SK-N-SH (cell line): ENCODE data around the gene ANKRD34A. TPM values are rescaled to one million over a fixed set of nuclear protein-coding genes. Genes with fewer than 3 reads are reported as not detected.

Experiments used
- CTCF ChIA-PET: fragments of 300-600, 350-600 bp; formaldehyde crosslinking; extraction: SDS; loops from one replicate; lab custom pipeline; 2021; lab: Yijun Ruan, JAX
- POLR2A ChIA-PET: fragments of 350-600 bp; sonication (Branson Sonifier 250); formaldehyde crosslinking; extraction: SDS; loops from one replicate; lab custom pipeline; 2020; ENCODE audit warnings: antibody characterized with exemption, inconsistent platforms; lab: Yijun Ruan, JAX
- DNase-seq: peaks from one replicate; pipeline ENCODE4 v3.0.0; 2012
- H2AFZ ChIP-seq: fragments of 200-600 bp; sonication (generic); 2 replicates; pipeline ENCODE4 v1.8.1; 2016; ENCODE audit warnings: antibody characterized with exemption, mild to moderate bottlenecking, low read depth
- H3F3A ChIP-seq: fragments of 200-600 bp; sonication (generic); replicated peaks from 2 replicates; pipeline ENCODE3; 2016; ENCODE audit warnings: antibody characterized with exemption, mild to moderate bottlenecking; ENCODE audit not compliant: insufficient read depth
- H3K27ac ChIP-seq, 2 experiments: fragments of 200-500 bp in 1 of 2; fragments of 200-600 bp in 1 of 2; sonication (Bioruptor generic) in 1 of 2; sonication (generic), shearing (Covaris generic) in 1 of 2; 2 replicates each; pipeline versions ENCODE4 v1.5.1 to v1.6.1; 2014 to 2016; ENCODE audit warnings: low read depth in 2 of 2, inconsistent platforms in 1 of 2, low read length in 1 of 2, mild to moderate bottlenecking in 1 of 2, mixed read lengths in 1 of 2
- H3K27me3 ChIP-seq: fragments of 200-600 bp; sonication (generic), shearing (Covaris generic); 2 replicates; pipeline ENCODE4 v1.6.1; 2016; ENCODE audit warnings: mixed run types; ENCODE audit not compliant: insufficient read depth
- H3K36me3 ChIP-seq, 2 experiments: fragments of 200-500 bp in 1 of 2; fragments of 200-600 bp in 1 of 2; sonication (Bioruptor generic) in 1 of 2; sonication (generic) in 1 of 2; replicated peaks in 1 of 2; 2 replicates each; pipeline versions ENCODE3 to v1.5.1; 2014 to 2016; ENCODE audit warnings: low read length in 1 of 2, mild to moderate bottlenecking in 1 of 2; ENCODE audit not compliant: insufficient read depth in 2 of 2, control insufficient read depth in 1 of 2
- H3K4me1 ChIP-seq, 2 experiments: fragments of 200-500 bp in 1 of 2; fragments of 200-600 bp in 1 of 2; sonication (Bioruptor generic) in 1 of 2; sonication (generic), shearing (Covaris generic) in 1 of 2; 2 replicates each; pipeline versions ENCODE4 v1.5.1 to v1.6.1; 2014 to 2016; ENCODE audit warnings: low read depth in 1 of 2, low read length in 1 of 2, mixed run types in 1 of 2; ENCODE audit not compliant: insufficient read depth in 2 of 2, control insufficient read depth in 1 of 2
- H3K4me2 ChIP-seq: fragments of 200-600 bp; sonication (generic), shearing (Covaris generic); 2 replicates; pipeline ENCODE4 v1.6.1; 2017; ENCODE audit warnings: mixed run types
- H3K4me3 ChIP-seq, 2 experiments: fragments of 200-500 bp in 1 of 2; fragments of 200-600 bp in 1 of 2; sonication (Bioruptor generic) in 1 of 2; sonication (generic), shearing (Covaris generic) in 1 of 2; 2 replicates each; pipeline versions ENCODE4 v1.5.1 to v1.8.1; 2014 to 2016; ENCODE audit warnings: low read depth in 2 of 2, inconsistent platforms in 1 of 2, low read length in 1 of 2, mild to moderate bottlenecking in 1 of 2, mixed read lengths in 1 of 2, moderate library complexity in 1 of 2
- H3K79me2 ChIP-seq: fragments of 200-600 bp; sonication (generic); 2 replicates; pipeline ENCODE4 v1.8.1; 2017; ENCODE audit warnings: mild to moderate bottlenecking; ENCODE audit not compliant: insufficient read depth
- H3K9ac ChIP-seq: fragments of 200-600 bp; sonication (generic); 2 replicates; pipeline ENCODE4 v1.6.1; 2017; ENCODE audit warnings: mixed run types
- H3K9me2 ChIP-seq: fragments of 200-600 bp; sonication (generic); 2 replicates; pipeline ENCODE4 v1.6.1; 2017; ENCODE audit warnings: mixed run types
- H3K9me3 ChIP-seq: fragments of 200-600 bp; sonication (generic); 2 replicates; pipeline ENCODE4 v1.6.1; 2017; ENCODE audit warnings: mixed run types, mild to moderate bottlenecking, moderate library complexity
- H4K20me1 ChIP-seq: fragments of 200-600 bp; sonication (generic); 2 replicates; pipeline ENCODE4 v1.6.1; 2017; ENCODE audit warnings: mild to moderate bottlenecking, mixed run types; ENCODE audit not compliant: insufficient read depth
- CTCF ChIP-seq: fragments of 200-600 bp; sonication (generic); IDR thresholded peaks from 2 replicates; pipeline ENCODE4 v1.6.1; 2017; ENCODE audit warnings: antibody characterized with exemption, mild to moderate bottlenecking, moderate library complexity
- EZH2phosphoT487 ChIP-seq: fragments of 200-600 bp; sonication (generic); IDR thresholded peaks from 2 replicates; pipeline ENCODE4 v1.6.1; 2017; ENCODE audit warnings: low read depth, mixed run types, mild to moderate bottlenecking, antibody characterized with exemption, moderate library complexity, borderline replicate concordance
- MAX ChIP-seq: IDR thresholded peaks from 2 replicates; pipeline ENCODE4 v1.4.0; 2012; ENCODE audit warnings: low read depth
- MXI1 ChIP-seq: IDR thresholded peaks from 2 replicates; pipeline ENCODE4 v1.6.1; 2012; ENCODE audit warnings: mild to moderate bottlenecking, low read depth, low read length, improper control_type of control experiment
- NFIC ChIP-seq: IDR thresholded peaks from 2 replicates; pipeline ENCODE4 v1.4.0; 2012; ENCODE audit warnings: borderline replicate concordance
- RXRA ChIP-seq: IDR thresholded peaks from 2 replicates; pipeline ENCODE4 v1.4.0; 2012; ENCODE audit warnings: low read depth, mild to moderate bottlenecking, borderline replicate concordance
- SMC3 ChIP-seq: IDR thresholded peaks from 2 replicates; pipeline ENCODE4 v1.6.1; 2012; ENCODE audit warnings: low read depth, low read length, improper control_type of control experiment
- TAF1 ChIP-seq: IDR thresholded peaks from 2 replicates; pipeline ENCODE4 v1.6.1; 2012; ENCODE audit warnings: low read depth, mild to moderate bottlenecking, low read length, moderate library complexity, borderline replicate concordance
- TEAD4 ChIP-seq: IDR thresholded peaks from 2 replicates; pipeline ENCODE4 v1.4.0; 2012; ENCODE audit warnings: mild to moderate bottlenecking, borderline replicate concordance; ENCODE audit not compliant: insufficient read depth
- WGBS: methylation state at CpG from one replicate; pipeline ENCODE4 v1.1.6; 2017; ENCODE audit warnings: low lambda C conversion rate; 5-methylcytosine and 5-hydroxymethylcytosine counted together
- polyA plus RNA-seq, 3 experiments: library from polyadenylated mRNA; depleted of rRNA; stranded (reverse); fragments of >200 nt; gene quantifications; 2 replicates each; pipeline ENCODE4 v1.2.3, GENCODE V29; 2012
- TF ChIP-seq, protein P1 (sequence below): IDR thresholded peaks from 2 replicates; pipeline ENCODE4; 2012
- TF ChIP-seq, protein P2 (sequence below): fragments of 150-350 bp; IDR thresholded peaks from 2 replicates; pipeline ENCODE4 v1.6.1; 2016; ENCODE audit warnings: mild to moderate bottlenecking, low read depth, low read length
- TF ChIP-seq, protein P3 (sequence below): IDR thresholded peaks from 2 replicates; pipeline ENCODE4 v1.4.0; 2012; ENCODE audit warnings: low read depth, borderline replicate concordance

The ANKRD34A gene
- polyA plus RNA-seq, 1 of the 3 experiments (the other 2 are of a cell fraction) = 2.6 TPM

GRCh38 chr1:145992958-145993617 is 28.7 kb upstream of the ANKRD34A start (continued):
- TF ChIP-seq, protein P1, sequence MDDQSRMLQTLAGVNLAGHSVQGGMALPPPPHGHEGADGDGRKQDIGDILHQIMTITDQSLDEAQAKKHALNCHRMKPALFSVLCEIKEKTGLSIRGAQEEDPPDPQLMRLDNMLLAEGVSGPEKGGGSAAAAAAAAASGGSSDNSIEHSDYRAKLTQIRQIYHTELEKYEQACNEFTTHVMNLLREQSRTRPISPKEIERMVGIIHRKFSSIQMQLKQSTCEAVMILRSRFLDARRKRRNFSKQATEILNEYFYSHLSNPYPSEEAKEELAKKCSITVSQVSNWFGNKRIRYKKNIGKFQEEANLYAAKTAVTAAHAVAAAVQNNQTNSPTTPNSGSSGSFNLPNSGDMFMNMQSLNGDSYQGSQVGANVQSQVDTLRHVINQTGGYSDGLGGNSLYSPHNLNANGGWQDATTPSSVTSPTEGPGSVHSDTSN = no peak
- no peak for TF ChIP-seq MXI1
- TF ChIP-seq RXRA = no peak
- TF ChIP-seq CTCF = no peak
- TF ChIP-seq, protein P2, sequence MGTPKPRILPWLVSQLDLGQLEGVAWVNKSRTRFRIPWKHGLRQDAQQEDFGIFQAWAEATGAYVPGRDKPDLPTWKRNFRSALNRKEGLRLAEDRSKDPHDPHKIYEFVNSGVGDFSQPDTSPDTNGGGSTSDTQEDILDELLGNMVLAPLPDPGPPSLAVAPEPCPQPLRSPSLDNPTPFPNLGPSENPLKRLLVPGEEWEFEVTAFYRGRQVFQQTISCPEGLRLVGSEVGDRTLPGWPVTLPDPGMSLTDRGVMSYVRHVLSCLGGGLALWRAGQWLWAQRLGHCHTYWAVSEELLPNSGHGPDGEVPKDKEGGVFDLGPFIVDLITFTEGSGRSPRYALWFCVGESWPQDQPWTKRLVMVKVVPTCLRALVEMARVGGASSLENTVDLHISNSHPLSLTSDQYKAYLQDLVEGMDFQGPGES = no peak
- TF ChIP-seq, protein P3, sequence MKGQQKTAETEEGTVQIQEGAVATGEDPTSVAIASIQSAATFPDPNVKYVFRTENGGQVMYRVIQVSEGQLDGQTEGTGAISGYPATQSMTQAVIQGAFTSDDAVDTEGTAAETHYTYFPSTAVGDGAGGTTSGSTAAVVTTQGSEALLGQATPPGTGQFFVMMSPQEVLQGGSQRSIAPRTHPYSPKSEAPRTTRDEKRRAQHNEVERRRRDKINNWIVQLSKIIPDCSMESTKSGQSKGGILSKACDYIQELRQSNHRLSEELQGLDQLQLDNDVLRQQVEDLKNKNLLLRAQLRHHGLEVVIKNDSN = no peak
- no peak for TF ChIP-seq TAF1
- TF ChIP-seq SMC3 = no peak

DNA sequence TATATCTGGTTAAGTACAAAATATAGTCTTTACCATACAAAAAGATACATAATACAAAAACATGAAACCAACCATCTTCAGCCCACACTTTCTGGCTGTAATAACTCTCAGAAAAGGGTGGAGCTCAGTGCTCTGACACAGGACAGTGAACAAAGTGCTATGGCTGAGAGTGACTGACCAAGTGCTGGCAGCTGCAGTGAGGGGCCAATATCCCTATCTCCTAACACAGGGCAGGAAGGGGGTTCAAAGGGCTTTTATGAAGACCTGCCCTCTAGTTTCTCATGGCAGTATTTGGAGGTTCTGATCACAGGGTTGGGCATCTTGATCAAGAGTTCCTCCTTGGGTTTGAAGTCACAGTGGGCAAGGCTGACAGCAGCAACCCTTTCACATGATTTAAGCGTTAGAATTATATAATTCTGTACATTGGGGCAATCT is 28.1 kb upstream of the ANKRD34A start:
- TF ChIP-seq EZH2phosphoT487 (no peak), TEAD4 (no peak), MAX (no peak), NFIC (no peak)
- TF ChIP-seq, protein P1 = no peak
- TF ChIP-seq, all 33 proteins: peak for 0
- Histone ChIP-seq H3K36me3 (peaks cover 29 to 33% of the 10 kb centered on the region in 2 experiments), H3K4me1 (peaks cover 13 to 34% of the 10 kb centered on the region in 2 experiments; a peak in 3 of 4 replicates), H3K9me2 (no peaks in the 10 kb centered on the region), H3K4me2 (peak overlapping the region; percentile 86), H3K79me2 (peaks cover 36% of the 10 kb centered on the region), H2AFZ (no peak overlapping the region), H3K27me3 (no peaks in the 10 kb centered on the region), H3K9me3 (no peaks in the 10 kb centered on the region), H4K20me1 (peaks cover 38% of the 10 kb centered on the region), H3K4me3 (peak overlapping the region; percentile 64 to 90; a peak in 3 of 4 replicates), H3F3A (peaks cover 23% of the 10 kb centered on the region), H3K27ac (peak overlapping the region in 1 of 2 experiments; percentile 39; a peak in 2 of 4 replicates), H3K9ac (peak overlapping the region; percentile 90; the same call in 1 of the 2 replicates)
- ChIA-PET CTCF (interaction anchor here (0.7 to 10.6 kb wide), 7 partner anchors 9 to 147 kb away, joined by 3 to 99 read pairs (median 5); partner anchors contain the start of genes ITGA10 and NUDT17), POLR2A (no interaction called here)
- 58% methylated on average over 1 of the region's 1 CpG for WGBS
- no peak for DNase-seq
